HepG2 (cell line): ENCODE data around the gene ZNF343. TPM values are rescaled to one million over a fixed set of nuclear protein-coding genes. Genes with fewer than 3 reads are reported as not detected.

Source experiments
- ATF1 ChIP-seq: IDR thresholded peaks from 2 replicates; pipeline ENCODE4 v1.6.1; 2016; ENCODE audit warnings: mild to moderate bottlenecking, control low read depth
- BHLHE40 ChIP-seq: IDR thresholded peaks from 2 replicates; pipeline ENCODE4 v1.6.1; 2011; ENCODE audit warnings: low read length, improper control_type of control experiment
- FOSL1 ChIP-seq: sonication (generic); formaldehyde crosslinking; IDR thresholded peaks from 2 replicates; pipeline ENCODE4 v1.9.0; 2021; ENCODE audit warnings: missing genetic modification reagents, borderline replicate concordance
- FOXC1 ChIP-seq: sonication (generic); formaldehyde crosslinking; IDR thresholded peaks from 2 replicates; pipeline ENCODE4 v1.8.0; 2022; ENCODE audit warnings: mild to moderate bottlenecking, missing genetic modification reagents, borderline replicate concordance
- HIVEP1 ChIP-seq: sonication (generic); formaldehyde crosslinking; IDR thresholded peaks from 2 replicates; pipeline ENCODE4 v1.4.0; 2020; ENCODE audit warnings: mild to moderate bottlenecking, missing genetic modification reagents
- NCOA5 ChIP-seq: sonication (generic); formaldehyde crosslinking; IDR thresholded peaks from 2 replicates; pipeline ENCODE4 v1.4.0; 2020; ENCODE audit warnings: missing genetic modification reagents
- RAD51 ChIP-seq: fragments of 450-650 bp; IDR thresholded peaks from 2 replicates; pipeline ENCODE4 v1.6.1; 2016; ENCODE audit warnings: borderline replicate concordance
- SIN3B ChIP-seq: fragments of 150-350 bp; IDR thresholded peaks from 2 replicates; pipeline ENCODE4 v1.6.1; 2014; ENCODE audit warnings: low read length
- SMARCE1 ChIP-seq: fragments of 450-650 bp; IDR thresholded peaks from 2 replicates; pipeline ENCODE4 v1.6.1; 2017; ENCODE audit warnings: borderline replicate concordance
- SP5 ChIP-seq: IDR thresholded peaks from 2 replicates; pipeline ENCODE4 v1.6.1; 2016; ENCODE audit warnings: low read depth, borderline replicate concordance
- ZFYVE20 ChIP-seq: sonication (generic); formaldehyde crosslinking; IDR thresholded peaks from 2 replicates; pipeline ENCODE4 v1.8.0; 2023; ENCODE audit warnings: low read depth, mild to moderate bottlenecking, moderate library complexity, missing genetic modification reagents, borderline replicate concordance
- ZNF333 ChIP-seq: sonication (generic); formaldehyde crosslinking; IDR thresholded peaks from 2 replicates; pipeline ENCODE4 v1.4.0; 2020; ENCODE audit warnings: mild to moderate bottlenecking, missing genetic modification reagents, borderline replicate concordance
- ZNF431 ChIP-seq: sonication (generic); formaldehyde crosslinking; IDR thresholded peaks from 2 replicates; pipeline ENCODE4 v1.9.0; 2022; ENCODE audit warnings: missing genetic modification reagents, low read depth, mild to moderate bottlenecking, borderline replicate concordance
- ZNF83 ChIP-seq: sonication (generic); formaldehyde crosslinking; IDR thresholded peaks from 2 replicates; pipeline ENCODE4 v1.4.0; 2020; ENCODE audit warnings: missing genetic modification reagents, mild to moderate bottlenecking, borderline replicate concordance
- polyA plus RNA-seq, 8 experiments: library from polyadenylated mRNA; depleted of rRNA in 3 of 8; stranded (reverse) in 7 of 8; unstranded in 1 of 8; fragments of >200 nt; fragmentation: Illumina TruSeq in 4 of 8; extraction: Trizol in 4 of 8; gene quantifications; 2 replicates each; pipeline versions ENCODE4 v1.2.1 to v1.2.3, GENCODE V29; 2011 to 2016; ENCODE audit warnings: low read depth in 4 of 8, missing spikeins in 1 of 8, mixed read lengths in 1 of 8; ENCODE audit not compliant: insufficient read depth in 1 of 8
- total RNA-seq, 5 experiments: library from RNA; depleted of rRNA; stranded (reverse); fragments of >200 nt; fragmentation: Illumina TruSeq; extraction: Trizol; gene quantifications; 2 replicates each; pipeline ENCODE4 v1.2.3, GENCODE V29; 2016; ENCODE audit warnings: low read depth in 1 of 5
- TF ChIP-seq, protein P1 (sequence below): sonication (generic); formaldehyde crosslinking; IDR thresholded peaks from 2 replicates; pipeline ENCODE4 v1.5.1; 2020; ENCODE audit warnings: missing genetic modification reagents, mild to moderate bottlenecking, borderline replicate concordance
- TF ChIP-seq, protein P2 (sequence below): sonication (generic); formaldehyde crosslinking; IDR thresholded peaks from 2 replicates; pipeline ENCODE4 v1.9.0; 2022; ENCODE audit warnings: low read depth, missing genetic modification reagents
- TF ChIP-seq, protein P3 (sequence below): sonication (generic); formaldehyde crosslinking; IDR thresholded peaks from 2 replicates; pipeline ENCODE4 v1.4.0; 2020; ENCODE audit warnings: missing genetic modification reagents, borderline replicate concordance
- TF ChIP-seq, protein P4 (sequence below): sonication (generic); formaldehyde crosslinking; IDR thresholded peaks from 2 replicates; pipeline ENCODE4 v1.5.0; 2020; ENCODE audit warnings: mild to moderate bottlenecking, missing genetic modification reagents, moderate library complexity

The ZNF343 gene
- total and polyA plus RNA-seq, 2 of the 13 experiments (the other 11 are each of a cell fraction or from before 2014, with no cell fraction given), result 16.4 to 22.1 TPM

DNA sequence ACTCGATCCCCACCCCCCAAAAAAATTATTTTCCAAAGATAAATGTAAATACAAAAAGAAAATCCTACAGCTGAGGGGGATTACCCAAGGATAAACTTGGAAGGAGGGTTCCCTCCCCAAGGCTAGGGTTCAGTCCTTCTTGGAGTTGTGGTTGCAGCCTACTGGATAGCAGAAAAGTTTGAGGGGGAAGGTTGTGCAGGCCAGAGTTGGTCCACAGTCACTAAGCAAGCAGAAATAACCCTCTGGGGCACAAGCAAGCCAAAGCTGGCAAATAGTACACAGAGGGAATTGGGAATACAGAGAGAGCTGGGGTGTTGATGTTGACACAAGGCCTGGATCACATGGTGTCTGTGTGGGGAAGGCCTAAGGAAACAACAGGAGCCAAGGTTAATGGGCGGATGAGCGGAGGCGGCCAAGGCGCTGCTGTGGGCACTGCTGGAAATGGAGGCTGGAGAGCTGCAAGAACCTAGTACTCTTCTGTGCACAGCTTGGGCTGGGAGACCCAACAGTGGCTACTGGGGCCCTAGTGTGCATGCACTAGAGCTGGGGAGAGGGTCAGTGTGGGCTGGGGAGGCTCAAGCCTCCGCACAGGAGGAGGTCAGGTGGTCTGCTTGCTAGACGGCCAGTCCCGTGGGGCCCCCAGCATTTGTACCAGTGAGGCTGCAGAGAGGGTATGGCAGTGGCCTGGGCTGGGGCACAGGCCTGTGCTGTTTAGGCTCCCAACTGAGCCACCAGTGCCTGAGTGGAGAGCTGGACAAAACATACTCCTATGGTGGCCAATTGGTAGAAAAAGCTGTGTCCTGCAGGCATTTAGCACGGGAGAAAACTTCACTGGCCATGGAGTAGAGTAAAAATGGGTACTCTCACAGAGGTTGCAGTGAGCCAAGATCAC is 32.6 kb downstream of the ZNF343 start (continued):
- TF ChIP-seq SP5 (CRISPR knock-in tag), result peak; percentile 71
- no peak; the same call in 1 of the 2 replicates for TF ChIP-seq ZNF333 (CRISPR knock-in tag)
- 0 out of 2 replicates have a peak, but pooled peaks have one; percentile 13 for TF ChIP-seq BHLHE40
- no peak for TF ChIP-seq SIN3B
- TF ChIP-seq ZFYVE20, result no peak
- no peak; the same call in 1 of the 2 replicates for TF ChIP-seq HIVEP1
- no peak for TF ChIP-seq FOSL1
- TF ChIP-seq SMARCE1, result no peak
- TF ChIP-seq, protein P1, sequence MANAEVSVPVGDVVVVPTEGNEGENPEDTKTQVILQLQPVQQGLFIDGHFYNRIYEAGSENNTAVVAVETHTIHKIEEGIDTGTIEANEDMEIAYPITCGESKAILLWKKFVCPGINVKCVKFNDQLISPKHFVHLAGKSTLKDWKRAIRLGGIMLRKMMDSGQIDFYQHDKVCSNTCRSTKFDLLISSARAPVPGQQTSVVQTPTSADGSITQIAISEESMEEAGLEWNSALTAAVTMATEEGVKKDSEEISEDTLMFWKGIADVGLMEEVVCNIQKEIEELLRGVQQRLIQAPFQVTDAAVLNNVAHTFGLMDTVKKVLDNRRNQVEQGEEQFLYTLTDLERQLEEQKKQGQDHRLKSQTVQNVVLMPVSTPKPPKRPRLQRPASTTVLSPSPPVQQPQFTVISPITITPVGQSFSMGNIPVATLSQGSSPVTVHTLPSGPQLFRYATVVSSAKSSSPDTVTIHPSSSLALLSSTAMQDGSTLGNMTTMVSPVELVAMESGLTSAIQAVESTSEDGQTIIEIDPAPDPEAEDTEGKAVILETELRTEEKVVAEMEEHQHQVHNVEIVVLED (CRISPR knock-in tag), result peak; percentile 61; the same call in 1 of the 2 replicates
- no peak for TF ChIP-seq NCOA5 (CRISPR knock-in tag)
- peak; percentile 99 for TF ChIP-seq ZNF431 (CRISPR knock-in tag)
- TF ChIP-seq, protein P2, sequence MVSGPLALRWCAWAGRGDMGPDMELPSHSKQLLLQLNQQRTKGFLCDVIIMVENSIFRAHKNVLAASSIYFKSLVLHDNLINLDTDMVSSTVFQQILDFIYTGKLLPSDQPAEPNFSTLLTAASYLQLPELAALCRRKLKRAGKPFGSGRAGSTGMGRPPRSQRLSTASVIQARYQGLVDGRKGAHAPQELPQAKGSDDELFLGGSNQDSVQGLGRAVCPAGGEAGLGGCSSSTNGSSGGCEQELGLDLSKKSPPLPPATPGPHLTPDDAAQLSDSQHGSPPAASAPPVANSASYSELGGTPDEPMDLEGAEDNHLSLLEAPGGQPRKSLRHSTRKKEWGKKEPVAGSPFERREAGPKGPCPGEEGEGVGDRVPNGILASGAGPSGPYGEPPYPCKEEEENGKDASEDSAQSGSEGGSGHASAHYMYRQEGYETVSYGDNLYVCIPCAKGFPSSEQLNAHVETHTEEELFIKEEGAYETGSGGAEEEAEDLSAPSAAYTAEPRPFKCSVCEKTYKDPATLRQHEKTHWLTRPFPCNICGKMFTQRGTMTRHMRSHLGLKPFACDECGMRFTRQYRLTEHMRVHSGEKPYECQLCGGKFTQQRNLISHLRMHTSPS (CRISPR knock-in tag), result peak; percentile 94; the same call in 1 of the 2 replicates
- TF ChIP-seq, protein P3, sequence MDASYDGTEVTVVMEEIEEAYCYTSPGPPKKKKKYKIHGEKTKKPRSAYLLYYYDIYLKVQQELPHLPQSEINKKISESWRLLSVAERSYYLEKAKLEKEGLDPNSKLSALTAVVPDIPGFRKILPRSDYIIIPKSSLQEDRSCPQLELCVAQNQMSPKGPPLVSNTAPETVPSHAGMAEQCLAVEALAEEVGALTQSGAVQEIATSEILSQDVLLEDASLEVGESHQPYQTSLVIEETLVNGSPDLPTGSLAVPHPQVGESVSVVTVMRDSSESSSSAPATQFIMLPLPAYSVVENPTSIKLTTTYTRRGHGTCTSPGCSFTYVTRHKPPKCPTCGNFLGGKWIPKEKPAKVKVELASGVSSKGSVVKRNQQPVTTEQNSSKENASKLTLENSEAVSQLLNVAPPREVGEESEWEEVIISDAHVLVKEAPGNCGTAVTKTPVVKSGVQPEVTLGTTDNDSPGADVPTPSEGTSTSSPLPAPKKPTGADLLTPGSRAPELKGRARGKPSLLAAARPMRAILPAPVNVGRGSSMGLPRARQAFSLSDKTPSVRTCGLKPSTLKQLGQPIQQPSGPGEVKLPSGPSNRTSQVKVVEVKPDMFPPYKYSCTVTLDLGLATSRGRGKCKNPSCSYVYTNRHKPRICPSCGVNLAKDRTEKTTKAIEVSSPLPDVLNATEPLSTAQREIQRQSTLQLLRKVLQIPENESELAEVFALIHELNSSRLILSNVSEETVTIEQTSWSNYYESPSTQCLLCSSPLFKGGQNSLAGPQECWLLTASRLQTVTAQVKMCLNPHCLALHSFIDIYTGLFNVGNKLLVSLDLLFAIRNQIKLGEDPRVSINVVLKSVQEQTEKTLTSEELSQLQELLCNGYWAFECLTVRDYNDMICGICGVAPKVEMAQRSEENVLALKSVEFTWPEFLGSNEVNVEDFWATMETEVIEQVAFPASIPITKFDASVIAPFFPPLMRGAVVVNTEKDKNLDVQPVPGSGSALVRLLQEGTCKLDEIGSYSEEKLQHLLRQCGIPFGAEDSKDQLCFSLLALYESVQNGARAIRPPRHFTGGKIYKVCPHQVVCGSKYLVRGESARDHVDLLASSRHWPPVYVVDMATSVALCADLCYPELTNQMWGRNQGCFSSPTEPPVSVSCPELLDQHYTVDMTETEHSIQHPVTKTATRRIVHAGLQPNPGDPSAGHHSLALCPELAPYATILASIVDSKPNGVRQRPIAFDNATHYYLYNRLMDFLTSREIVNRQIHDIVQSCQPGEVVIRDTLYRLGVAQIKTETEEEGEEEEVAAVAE (CRISPR knock-in tag), result peak; percentile 92
- no peak for TF ChIP-seq ZNF83
- TF ChIP-seq, protein P4, sequence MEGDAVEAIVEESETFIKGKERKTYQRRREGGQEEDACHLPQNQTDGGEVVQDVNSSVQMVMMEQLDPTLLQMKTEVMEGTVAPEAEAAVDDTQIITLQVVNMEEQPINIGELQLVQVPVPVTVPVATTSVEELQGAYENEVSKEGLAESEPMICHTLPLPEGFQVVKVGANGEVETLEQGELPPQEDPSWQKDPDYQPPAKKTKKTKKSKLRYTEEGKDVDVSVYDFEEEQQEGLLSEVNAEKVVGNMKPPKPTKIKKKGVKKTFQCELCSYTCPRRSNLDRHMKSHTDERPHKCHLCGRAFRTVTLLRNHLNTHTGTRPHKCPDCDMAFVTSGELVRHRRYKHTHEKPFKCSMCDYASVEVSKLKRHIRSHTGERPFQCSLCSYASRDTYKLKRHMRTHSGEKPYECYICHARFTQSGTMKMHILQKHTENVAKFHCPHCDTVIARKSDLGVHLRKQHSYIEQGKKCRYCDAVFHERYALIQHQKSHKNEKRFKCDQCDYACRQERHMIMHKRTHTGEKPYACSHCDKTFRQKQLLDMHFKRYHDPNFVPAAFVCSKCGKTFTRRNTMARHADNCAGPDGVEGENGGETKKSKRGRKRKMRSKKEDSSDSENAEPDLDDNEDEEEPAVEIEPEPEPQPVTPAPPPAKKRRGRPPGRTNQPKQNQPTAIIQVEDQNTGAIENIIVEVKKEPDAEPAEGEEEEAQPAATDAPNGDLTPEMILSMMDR (CRISPR knock-in tag), result peak; percentile 31
- no peak for TF ChIP-seq ATF1 (CRISPR knock-in tag)
- peak; percentile 66; the same call in 1 of the 2 replicates for TF ChIP-seq RAD51
- peak; percentile 75; the same call in 1 of the 2 replicates for TF ChIP-seq FOXC1 (CRISPR knock-in tag)
